ENCODE data around the gene SUPT5H. TPM values are rescaled to one million over a fixed set of nuclear protein-coding genes. Genes with fewer than 3 reads are reported as not detected.

The SUPT5H gene
- total RNA-seq, 1 donor from 2014 or later = 62.2 TPM

DNA sequence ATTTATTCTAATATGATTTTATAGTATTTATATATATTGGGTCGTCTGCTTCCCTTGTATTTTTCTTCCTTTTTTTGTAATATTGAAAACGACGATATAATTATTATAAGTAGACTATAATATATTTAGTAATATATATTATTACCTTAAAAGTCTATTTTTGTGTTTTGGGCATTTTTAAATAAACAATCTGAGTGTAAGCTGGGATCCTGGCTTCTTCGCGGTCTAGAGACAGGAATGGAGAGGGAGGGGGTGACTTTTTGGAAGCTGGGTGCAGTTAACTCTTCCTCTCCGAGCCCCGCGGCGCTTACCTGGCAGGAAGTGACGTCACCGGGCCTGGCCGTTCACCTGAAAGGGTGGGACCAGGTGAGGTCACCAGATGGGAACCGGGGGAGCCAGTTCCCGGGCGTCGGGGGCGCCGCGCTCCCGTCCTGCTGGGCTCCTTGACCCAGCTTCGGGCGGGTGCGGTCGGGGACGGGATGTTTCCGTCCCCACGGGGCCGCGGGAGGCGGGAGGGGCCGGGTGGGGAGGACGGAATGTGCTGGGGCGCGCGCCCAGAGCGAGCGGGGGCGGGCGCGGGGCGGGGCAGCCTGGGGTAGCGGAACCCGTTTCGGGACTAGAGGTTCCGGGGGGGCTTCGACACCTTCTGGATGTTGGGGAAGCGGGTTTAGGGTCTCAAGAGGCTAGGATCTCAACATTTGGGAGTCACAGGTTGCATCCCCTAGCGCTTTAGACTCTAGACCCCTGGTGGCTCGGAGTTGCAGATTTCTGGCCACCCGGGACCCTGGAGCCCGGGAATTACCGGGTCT, 36.0 kb upstream of the SUPT5H start:
- peak; percentile 84 for DNase-seq

DNA sequence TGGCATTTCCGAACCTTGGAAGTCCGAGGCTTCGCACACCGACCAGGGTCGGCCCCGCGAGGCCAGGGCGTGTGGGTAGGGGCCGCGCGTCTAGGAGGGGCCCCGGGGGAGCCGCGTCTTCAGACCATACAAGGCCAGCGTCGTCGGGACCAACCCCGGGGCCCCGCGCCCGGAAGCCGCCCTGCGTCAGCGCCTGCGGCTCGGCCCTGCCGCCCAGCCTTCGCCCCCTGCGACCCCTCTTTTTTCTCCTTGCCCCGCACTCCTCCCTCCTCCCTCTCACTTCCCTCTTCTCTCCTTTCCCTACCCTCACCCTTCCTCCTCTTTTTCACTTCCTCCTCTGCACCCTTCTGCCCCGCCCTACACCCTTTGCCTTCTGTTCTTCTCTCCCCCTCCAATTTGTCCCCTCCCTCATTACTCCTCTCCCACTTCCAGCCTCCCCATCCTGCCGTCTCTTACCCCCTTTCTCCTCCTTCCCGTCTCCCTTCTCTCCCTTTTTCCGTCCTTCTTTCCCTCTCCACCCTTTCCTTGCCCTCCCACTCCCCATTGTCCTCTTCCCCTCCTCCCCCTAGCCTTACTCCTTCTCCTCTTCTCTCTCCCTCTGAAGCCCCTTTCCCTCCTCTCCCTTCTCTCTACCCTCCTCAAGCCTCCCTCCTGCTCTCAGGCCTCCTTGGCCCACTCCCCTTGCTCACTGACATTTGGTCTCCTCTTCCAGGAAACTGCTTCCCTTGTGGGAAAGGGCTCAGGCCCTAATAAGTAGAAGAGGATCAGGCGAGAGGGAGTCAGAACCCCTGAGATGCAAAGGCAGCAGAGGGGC, 35.2 kb upstream of the SUPT5H start:
- DNase-seq = peak; percentile 82

DNA sequence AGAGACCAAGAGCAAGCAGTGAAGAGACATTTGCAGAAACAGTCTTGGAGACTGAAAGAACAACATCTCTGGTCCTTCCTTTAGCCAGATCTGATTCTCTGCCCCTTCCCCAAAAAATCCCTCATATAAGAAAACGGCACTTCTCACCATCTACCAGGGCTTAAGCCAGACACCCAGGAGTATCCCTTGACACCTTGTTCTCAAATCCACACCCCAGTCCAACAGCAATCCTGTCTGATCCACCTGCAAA, 34.6 kb upstream of the SUPT5H start:
- no peak for DNase-seq

DNA sequence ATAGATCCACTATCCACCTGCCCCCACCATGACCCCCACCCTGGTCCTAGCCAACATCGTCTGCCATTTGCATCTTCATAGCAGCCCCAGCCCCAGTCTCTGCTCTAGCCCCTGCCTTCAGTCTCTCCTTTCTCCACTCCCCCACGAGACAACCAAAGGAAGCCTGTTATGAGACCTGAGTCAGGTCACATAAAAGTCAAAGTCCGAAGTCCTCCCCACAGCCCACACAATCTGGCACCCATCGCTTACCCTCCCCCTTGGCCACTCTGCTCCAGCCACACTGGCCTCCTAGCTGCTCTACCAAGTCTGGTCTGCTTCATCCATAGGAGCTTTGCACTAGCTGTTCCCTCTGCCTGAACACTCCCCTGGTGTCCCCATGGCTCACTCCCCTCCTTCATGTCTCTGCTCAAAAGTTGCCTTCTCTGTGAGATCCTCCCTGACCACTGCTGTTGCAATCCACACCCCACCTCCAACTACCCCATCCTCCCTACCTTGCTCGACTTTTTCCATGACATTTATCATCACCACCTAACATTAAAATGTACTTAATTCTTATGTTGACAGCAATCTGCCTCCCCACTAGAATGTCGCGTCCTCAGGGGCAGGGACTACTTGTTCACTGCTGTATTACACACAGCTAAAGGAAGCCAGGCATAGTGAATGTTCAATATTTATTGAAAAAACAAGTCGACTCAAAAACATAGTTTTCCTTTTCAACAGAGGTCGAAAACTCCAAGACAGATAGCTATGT, 34.1 kb upstream of the SUPT5H start:
- peak; percentile 40 for DNase-seq

GRCh38 chr19:39411832-39412099, 33.6 kb upstream of the SUPT5H start:
- DNase-seq = peak; percentile 96

- peak; percentile 100 for DNase-seq
Observed at GRCh38 chr19:39412100-39412866, 33.1 kb upstream of the SUPT5H start, which contains the start of gene PLEKHG2. Gene PLEKHG2, plus strand, starts transcription at chr19:39412669. Its CDS starts 1,418 bp downstream, at chr19:39414087.

- DNase-seq = no peak
Observed at GRCh38 chr19:39412867-39413271, 32.5 kb upstream of the SUPT5H start.

DNA sequence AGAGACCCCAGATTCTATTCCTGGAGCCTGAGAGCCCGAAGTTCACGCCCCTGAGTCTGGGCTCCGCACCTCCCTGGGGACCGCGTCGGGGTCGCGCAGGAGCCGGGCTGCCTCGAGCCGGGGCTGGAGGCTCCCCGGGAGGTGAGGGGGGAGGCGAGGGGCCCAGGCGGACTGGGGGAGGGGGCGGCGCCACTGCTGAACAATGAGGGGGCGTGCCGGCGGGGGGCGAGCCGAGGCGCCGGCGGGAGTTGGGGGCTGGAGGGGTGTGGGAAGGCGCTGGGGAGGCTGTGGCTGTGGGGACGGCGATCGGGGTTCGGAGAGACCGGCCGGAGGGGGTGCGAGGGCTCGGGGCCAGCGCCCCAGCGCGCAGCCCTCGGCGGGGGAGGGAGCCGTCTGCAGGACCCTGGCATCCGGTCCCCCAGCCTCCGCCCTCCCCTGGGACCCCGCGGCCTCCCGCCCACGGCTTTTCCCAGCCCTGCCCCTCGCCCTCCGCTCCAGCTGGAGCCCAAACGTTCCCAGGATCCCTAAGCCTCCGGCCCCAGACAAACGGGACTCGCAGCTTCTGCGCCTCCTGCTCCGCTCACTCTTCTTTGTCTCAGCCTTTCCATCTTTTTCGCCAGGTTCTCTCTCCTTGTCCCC, 32.0 kb upstream of the SUPT5H start:
- DNase-seq = peak; percentile 87

DNA sequence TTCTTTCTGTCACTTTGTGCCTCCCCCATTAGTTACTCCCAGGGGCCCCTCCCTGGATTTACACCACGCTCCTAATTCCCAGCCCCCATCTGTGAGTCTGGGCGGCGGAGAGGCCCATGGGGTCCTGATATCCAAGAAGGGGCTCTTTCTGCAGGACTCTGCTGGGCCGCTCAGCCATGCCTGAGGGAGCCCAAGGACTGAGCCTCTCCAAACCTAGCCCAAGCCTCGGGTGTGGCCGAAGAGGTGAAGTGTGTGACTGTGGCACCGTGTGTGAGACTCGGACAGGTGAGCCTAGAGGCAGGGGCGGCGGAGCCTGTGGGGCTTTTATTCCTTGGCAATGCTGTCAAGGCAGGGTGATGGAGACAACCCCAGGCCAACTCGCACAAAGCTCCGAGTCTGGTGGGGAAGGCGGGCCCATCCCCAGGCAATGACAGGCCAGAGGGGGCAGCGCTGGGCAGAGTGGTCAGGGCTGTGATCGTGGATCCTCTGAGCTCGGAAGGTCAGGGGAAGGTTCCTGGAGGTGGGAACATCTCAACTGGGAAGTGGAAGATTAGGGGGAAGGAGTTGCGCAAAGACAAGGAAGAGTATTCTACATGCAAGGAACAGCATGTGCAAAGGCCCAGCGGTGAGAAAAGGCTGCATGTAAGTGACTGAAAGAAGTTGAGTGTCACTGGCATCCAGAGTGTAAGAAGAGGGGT, 31.3 kb upstream of the SUPT5H start:
- DNase-seq = no peak

DNA sequence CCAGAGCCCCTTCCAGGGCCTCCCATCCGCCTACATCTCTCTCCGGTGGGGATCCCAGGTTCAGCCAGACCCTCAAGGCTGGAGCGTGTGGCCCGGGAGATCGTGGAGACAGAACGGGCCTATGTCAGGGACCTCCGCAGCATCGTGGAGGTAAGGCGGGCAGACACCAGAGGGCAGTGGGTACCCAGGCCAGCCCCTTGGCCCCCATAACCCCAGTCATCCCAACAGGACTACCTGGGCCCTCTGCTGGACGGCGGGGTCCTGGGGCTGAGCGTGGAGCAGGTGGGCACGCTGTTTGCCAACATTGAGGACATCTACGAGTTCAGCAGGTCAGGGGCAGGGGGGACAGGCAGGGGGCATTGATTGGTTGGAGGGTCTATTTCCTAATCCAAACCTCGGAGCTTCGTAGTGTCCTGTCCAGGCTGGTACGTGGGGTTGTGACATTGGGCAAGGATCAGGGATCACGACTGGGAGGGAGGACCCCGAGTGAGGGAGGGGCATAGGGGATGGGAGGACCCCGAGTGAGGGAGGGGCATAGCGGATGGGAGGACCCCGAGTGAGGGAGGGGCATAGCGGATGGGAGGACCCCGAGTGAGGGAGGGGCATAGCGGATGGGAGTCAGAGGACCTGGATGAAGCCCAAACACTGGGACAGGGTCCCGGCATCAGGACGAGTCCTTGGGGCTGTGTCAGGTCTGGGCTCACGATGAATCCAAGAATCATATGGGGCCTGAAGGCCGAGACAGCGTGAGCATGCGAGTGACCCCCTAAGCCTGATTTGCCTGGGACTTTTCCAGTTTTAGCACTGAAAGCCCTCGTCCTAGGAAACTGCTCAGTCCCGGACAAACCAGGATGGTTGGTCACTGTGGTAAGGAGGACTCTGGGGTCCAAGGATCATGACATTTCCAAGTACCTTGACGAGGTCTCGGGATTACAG, 30.0 kb upstream of the SUPT5H start:
- no peak for DNase-seq

DNA sequence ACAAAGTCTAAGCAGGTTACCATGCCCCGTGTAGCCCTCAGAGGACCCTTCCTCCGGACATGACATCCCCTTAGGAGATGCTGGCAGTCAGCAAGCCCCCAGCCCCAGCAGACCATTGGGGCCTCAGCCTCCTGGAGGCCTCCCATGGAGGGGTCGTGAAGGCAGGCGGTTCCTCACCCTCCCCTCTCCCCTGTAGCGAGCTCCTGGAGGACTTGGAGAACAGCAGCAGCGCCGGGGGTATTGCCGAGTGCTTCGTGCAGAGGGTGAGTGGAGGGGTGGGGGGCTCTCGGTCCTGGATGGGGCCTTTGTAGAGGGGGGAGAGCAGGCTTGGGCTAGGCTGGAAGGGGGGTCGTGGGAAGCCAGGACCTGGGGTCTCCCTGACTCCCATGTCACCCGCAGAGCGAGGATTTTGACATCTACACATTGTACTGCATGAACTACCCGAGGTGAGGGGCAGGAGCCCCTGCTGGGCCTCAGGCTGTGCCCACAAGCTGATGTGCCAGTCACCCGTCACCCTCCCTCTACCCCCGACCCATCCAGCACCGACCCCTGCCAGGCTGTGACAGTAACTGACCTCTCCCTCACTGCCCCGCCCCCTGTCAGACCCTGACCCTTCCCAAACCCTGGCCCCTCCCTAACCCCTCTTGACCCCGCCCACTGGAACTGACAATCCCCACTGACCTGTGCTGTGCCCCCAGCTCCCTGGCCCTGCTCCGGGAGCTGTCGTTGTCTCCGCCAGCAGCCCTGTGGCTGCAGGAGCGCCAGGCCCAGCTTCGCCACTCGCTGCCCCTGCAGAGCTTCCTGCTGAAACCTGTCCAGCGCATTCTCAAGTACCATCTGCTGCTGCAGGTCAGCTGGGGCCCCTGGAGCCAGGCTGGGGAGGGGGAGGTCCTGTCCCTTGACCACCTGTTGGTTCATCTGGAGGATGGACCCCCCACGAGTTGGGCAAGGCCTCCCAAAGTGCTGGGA, 28.9 kb upstream of the SUPT5H start:
- no peak for DNase-seq

- DNase-seq = no peak
Observed at GRCh38 chr19:39417463-39418181, 27.8 kb upstream of the SUPT5H start.

- DNase-seq = no peak
Observed at GRCh38 chr19:39419003-39419402, 26.4 kb upstream of the SUPT5H start.

DNA sequence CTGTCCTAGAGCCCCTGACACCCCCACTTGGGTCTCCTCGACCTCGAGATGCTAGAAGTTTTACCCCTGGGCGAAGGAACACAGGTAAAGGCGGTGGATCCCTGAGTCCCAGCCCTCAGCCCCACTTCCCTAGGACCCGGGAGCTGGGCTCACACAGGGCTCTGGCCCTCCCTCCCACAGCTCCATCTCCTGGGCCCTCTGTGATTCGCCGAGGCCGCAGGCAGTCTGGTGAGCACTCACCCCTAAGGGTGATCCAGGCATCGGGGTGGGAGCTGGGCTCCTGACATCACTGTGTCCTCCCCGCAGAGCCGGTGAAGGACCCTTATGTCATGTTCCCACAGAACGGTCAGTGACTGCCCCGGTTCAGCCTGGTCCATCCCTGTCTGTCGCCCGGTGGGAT, 24.6 kb upstream of the SUPT5H start:
- no peak for DNase-seq

GRCh38 chr19:39422020-39422419, 23.4 kb upstream of the SUPT5H start:
- no peak for DNase-seq

GRCh38 chr19:39423258-39424086, 21.9 kb upstream of the SUPT5H start:
- DNase-seq = no peak

DNA sequence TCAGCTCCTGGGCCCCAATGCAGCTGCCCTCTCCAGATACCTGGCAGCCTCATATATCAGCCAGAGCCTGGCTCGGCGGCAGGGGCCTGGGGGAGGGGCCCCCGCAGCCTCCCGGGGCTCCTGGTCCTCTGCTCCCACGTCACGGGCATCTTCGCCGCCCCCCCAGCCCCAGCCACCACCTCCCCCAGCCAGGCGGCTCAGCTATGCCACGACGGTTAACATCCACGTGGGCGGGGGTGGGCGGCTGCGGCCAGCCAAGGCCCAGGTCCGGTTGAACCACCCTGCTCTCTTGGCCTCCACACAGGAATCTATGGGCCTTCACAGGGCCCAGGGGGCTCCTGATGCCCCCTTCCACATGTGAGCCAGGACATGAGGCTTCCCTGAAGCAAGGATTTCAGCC, 20.4 kb upstream of the SUPT5H start:
- DNase-seq = no peak

All from tongue (tissue), 2 donors.